HG03442 (cell line): ENCODE results near the gene AP2S1.
"Not testable (repeated sequence)": the region's sequence is repeated elsewhere in the genome, so short reads cannot be mapped to it uniquely, and the experiment has no call there.

Experiments used
- ATAC-seq: cut with Tn5 transposase; IDR thresholded peaks from one replicate; pipeline ENCODE4 v1.9.1; 2021; ENCODE audit warnings: mild to moderate bottlenecking, moderate library complexity; ENCODE audit not compliant: unreplicated experiment

Gene AP2S1

GRCh38 chr19:46850228-46851203 is at the start of gene AP2S1:
Gene AP2S1, minus strand, starts transcription at chr19:46850846. Its CDS starts 80 bp downstream, at chr19:46850766.
- peak; percentile 86 for ATAC-seq

GRCh38 chr19:46900341-46900740 is 49.7 kb upstream of the AP2S1 start:
- ATAC-seq = no peak

GRCh38 chr19:46898731-46899130 is 48.1 kb upstream of the AP2S1 start:
- no peak for ATAC-seq

GRCh38 chr19:46896076-46896794 is 45.6 kb upstream of the AP2S1 start:
- no peak for ATAC-seq

GRCh38 chr19:46892252-46893179 is 41.9 kb upstream of the AP2S1 start:
- ATAC-seq = no peak

- ATAC-seq = no peak
Observed at GRCh38 chr19:46890423-46891170, 40.0 kb upstream of the AP2S1 start.

GRCh38 chr19:46887240-46887782 is 36.7 kb upstream of the AP2S1 start:
- no peak for ATAC-seq

- ATAC-seq = no peak
Observed at GRCh38 chr19:46886546-46887239, 36.0 kb upstream of the AP2S1 start.

- no peak for ATAC-seq
Observed at GRCh38 chr19:46885411-46885810, 34.8 kb upstream of the AP2S1 start.

GRCh38 chr19:46882751-46883150 is 32.1 kb upstream of the AP2S1 start:
- not testable (repeated sequence) for ATAC-seq

- ATAC-seq = no peak
Observed at GRCh38 chr19:46882034-46882433, 31.4 kb upstream of the AP2S1 start.

GRCh38 chr19:46881092-46881491 is 30.4 kb upstream of the AP2S1 start:
- no peak for ATAC-seq

GRCh38 chr19:46880431-46880830 is 29.8 kb upstream of the AP2S1 start:
- no peak for ATAC-seq

- no peak for ATAC-seq
Observed at GRCh38 chr19:46878613-46879375, 28.1 kb upstream of the AP2S1 start.

- ATAC-seq = no peak
Observed at GRCh38 chr19:46875657-46876056, 25.0 kb upstream of the AP2S1 start.

GRCh38 chr19:46875234-46875633 is 24.6 kb upstream of the AP2S1 start:
- no peak for ATAC-seq

GRCh38 chr19:46872967-46873366 is 22.3 kb upstream of the AP2S1 start:
- no peak for ATAC-seq

GRCh38 chr19:46871173-46871572 is 20.5 kb upstream of the AP2S1 start:
- ATAC-seq = not testable (repeated sequence)
